ENCODE results near the gene SRD5A2. TPM values are rescaled to one million over a fixed set of nuclear protein-coding genes. Genes with fewer than 3 reads are reported as not detected.

Gene SRD5A2
- total RNA-seq, 1 experiment from 2014 or later, result not detected

Other genes starting within 250 kb of the SRD5A2 start
- 0.89 TPM in 1 of 2 replicates, not detected in the other for gene XDH, start 166.2 kb downstream of the SRD5A2 start, total RNA-seq (2014; rRNA removed; shearing (Covaris generic))

All from M059J (cell line).